K562 (cell line): ENCODE results near the gene ACADM. TPM values are rescaled to one million over a fixed set of nuclear protein-coding genes. Genes with fewer than 3 reads are reported as not detected.
A peak's percentile ranks its signal among the peaks of the same experiment; 100 is the strongest.

ENCODE experiments used
- ARHGAP35 ChIP-seq: fragments of 450-650 bp; IDR thresholded peaks from 2 replicates; pipeline ENCODE4 v1.6.1; 2018; ENCODE audit not compliant: partially characterized antibody
- ATF2 ChIP-seq: sonication (generic); formaldehyde crosslinking; IDR thresholded peaks from 2 replicates; pipeline ENCODE4 v1.8.1; 2022; ENCODE audit warnings: missing genetic modification reagents
- BRD9 ChIP-seq: fragments of 450-650 bp; IDR thresholded peaks from 2 replicates; pipeline ENCODE4 v1.6.1; 2018; ENCODE audit warnings: low read depth; ENCODE audit not compliant: partially characterized antibody
- BRF2 ChIP-seq: IDR thresholded peaks from 3 replicates; pipeline ENCODE4 v1.6.1; 2011; ENCODE audit warnings: borderline replicate concordance, mild to moderate bottlenecking; ENCODE audit not compliant: insufficient read length, insufficient read depth
- CBFA2T2 ChIP-seq: fragments of 450-650 bp; conservative IDR thresholded peaks from 2 replicates; pipeline ENCODE4 v1.6.1; 2017; ENCODE audit warnings: mild to moderate bottlenecking
- CBX8 ChIP-seq: fragments of 200-600 bp; sonication (generic); IDR thresholded peaks from 2 replicates; pipeline ENCODE4 v1.6.1; 2012; ENCODE audit warnings: borderline replicate concordance, mixed run types, low read depth, mild to moderate bottlenecking, moderate library complexity, mixed read lengths, low read length, control low read depth, inconsistent platforms; ENCODE audit not compliant: poor library complexity, severe bottlenecking; ENCODE audit errors: extremely low read depth
- DDX20 ChIP-seq: fragments of 450-650 bp; IDR thresholded peaks from 2 replicates; pipeline ENCODE4 v1.6.1; 2016; ENCODE audit warnings: missing genetic modification characterization, low read depth, mild to moderate bottlenecking, missing compliant biosample characterization, moderate library complexity
- E4F1 ChIP-seq: fragments of 250-450 bp; sonication (Bioruptor Pico); IDR thresholded peaks from 2 replicates; pipeline ENCODE4 v1.5.0; 2021; ENCODE audit warnings: mild to moderate bottlenecking, borderline replicate concordance
- EP400 ChIP-seq: fragments of 450-650 bp; IDR thresholded peaks from 2 replicates; pipeline ENCODE4 v1.6.1; 2017; ENCODE audit warnings: antibody characterized with exemption, mild to moderate bottlenecking, moderate library complexity
- ETV1 ChIP-seq: fragments of 450-650 bp; conservative IDR thresholded peaks from 2 replicates; pipeline ENCODE4 v1.6.1; 2016; ENCODE audit warnings: missing genetic modification characterization, control low read depth, low read depth, missing compliant biosample characterization
- FOXP1 ChIP-seq: sonication (generic); formaldehyde crosslinking; IDR thresholded peaks from 2 replicates; pipeline ENCODE4 v1.8.0; 2022; ENCODE audit warnings: mild to moderate bottlenecking, missing genetic modification reagents
- GABPA ChIP-seq: fragments of 200-800 bp; sonication (Bioruptor generic); conservative IDR thresholded peaks from 2 replicates; pipeline ENCODE4 v1.6.1; 2016; ENCODE audit warnings: low read depth, missing genetic modification characterization, missing compliant biosample characterization
- GATAD2A ChIP-seq: fragments of 450-650 bp; IDR thresholded peaks from 2 replicates; pipeline ENCODE4 v1.6.1; 2017
- HNRNPL ChIP-seq: fragments of 200-400 bp; formaldehyde crosslinking; IDR thresholded peaks from 2 replicates; pipeline ENCODE4 v1.6.1; 2017; ENCODE audit warnings: low read depth, mild to moderate bottlenecking, low read length
- ILF3 ChIP-seq: fragments of 450-650 bp; IDR thresholded peaks from 2 replicates; pipeline ENCODE4 v1.6.1; 2018; ENCODE audit warnings: antibody characterized with exemption, mild to moderate bottlenecking, moderate library complexity, borderline replicate concordance
- KLF6 ChIP-seq: fragments of 250-450 bp; sonication (Bioruptor Pico); IDR thresholded peaks from 2 replicates; pipeline ENCODE4 v1.4.0; 2020; ENCODE audit warnings: mild to moderate bottlenecking, moderate library complexity, borderline replicate concordance
- MEF2A ChIP-seq: IDR thresholded peaks from 2 replicates; pipeline ENCODE4 v1.6.1; 2011; ENCODE audit warnings: low read depth, mild to moderate bottlenecking, low read length, moderate library complexity; ENCODE audit not compliant: control insufficient read depth
- MTF1 ChIP-seq: fragments of 250-450 bp; sonication (Bioruptor Pico); IDR thresholded peaks from 2 replicates; pipeline ENCODE4 v1.9.0; 2021; ENCODE audit warnings: moderate library complexity, mild to moderate bottlenecking, inconsistent platforms, borderline replicate concordance
- RBFOX2 ChIP-seq: fragments of 200-400 bp; formaldehyde crosslinking; IDR thresholded peaks from 2 replicates; pipeline ENCODE4 v1.6.1; 2017; ENCODE audit warnings: low read depth, mild to moderate bottlenecking, low read length, moderate library complexity
- RBM22 ChIP-seq: fragments of 200-400 bp; formaldehyde crosslinking; IDR thresholded peaks from 2 replicates; pipeline ENCODE4 v1.6.1; 2018; ENCODE audit warnings: low read length, low read depth; ENCODE audit not compliant: poor library complexity, severe bottlenecking
- RBM39 ChIP-seq: fragments of 200-400 bp; formaldehyde crosslinking; optimal IDR thresholded peaks from 2 replicates; pipeline ENCODE3; 2018; ENCODE audit warnings: low read depth, low read length
- SIRT6 ChIP-seq: IDR thresholded peaks from one replicate; pipeline ENCODE4 v1.6.1; 2012; ENCODE audit warnings: low read depth, mild to moderate bottlenecking, control low read depth, inconsistent platforms, low read length, moderate library complexity
- TBP ChIP-seq: optimal IDR thresholded peaks from 2 replicates; pipeline ENCODE3; 2011; ENCODE audit warnings: low read depth, low read length, improper control_type of control experiment
- ZNF121 ChIP-seq: sonication (generic); formaldehyde crosslinking; conservative IDR thresholded peaks from 2 replicates; pipeline ENCODE4 v1.8.0; 2022; ENCODE audit warnings: missing genetic modification reagents
- ZNF764 ChIP-seq: fragments of 250-450 bp; sonication (Bioruptor Pico); IDR thresholded peaks from 2 replicates; pipeline ENCODE4 v1.4.0; 2020; ENCODE audit warnings: low read depth, mild to moderate bottlenecking, moderate library complexity
- ZZZ3 ChIP-seq: fragments of 450-650 bp; IDR thresholded peaks from 2 replicates; pipeline ENCODE4 v1.6.1; 2016; ENCODE audit warnings: antibody characterized with exemption, mild to moderate bottlenecking, moderate library complexity
- polyA plus RNA-seq, 8 experiments: library from polyadenylated mRNA; depleted of rRNA in 4 of 8; stranded (reverse) in 5 of 8; unstranded in 3 of 8; fragments of >200 nt; fragmentation: Nextera tagmentation in 2 of 8; fragmentation: Illumina TruSeq in 1 of 8; extraction: Ambion mirVana in 2 of 8; extraction: Trizol in 1 of 8; gene quantifications; 2 replicates each; pipeline versions ENCODE4 v1.2.1 to v1.2.3, GENCODE V29; 2011 to 2014; ENCODE audit warnings: inconsistent platforms in 1 of 8, missing spikeins in 1 of 8
- total RNA-seq, 7 experiments: library from RNA; depleted of rRNA in 6 of 7; stranded (reverse); fragments of >200 nt in 6 of 7; fragmentation: Illumina TruSeq in 2 of 7; extraction: Trizol in 2 of 7; gene quantifications; 2 replicates each; pipeline versions ENCODE4 v1.2.1 to v1.2.3, GENCODE V29; 2011 to 2021; ENCODE audit warnings: low replicate concordance in 1 of 7

ACADM gene
- total and polyA plus RNA-seq, 9 of the 15 experiments (the other 6 are each of a cell fraction or from before 2014, with no cell fraction given), result 82.5 to 156 (median 123) TPM

- no peak for TF ChIP-seq KLF6 (CRISPR knock-in tag)
- TF ChIP-seq HNRNPL, result no peak
- TF ChIP-seq CBX8, result no peak
- no peak for TF ChIP-seq ZNF121
- no peak for TF ChIP-seq MTF1 (CRISPR knock-in tag)
- TF ChIP-seq RBM39, result no peak
- no peak for TF ChIP-seq MEF2A
- TF ChIP-seq ILF3, result no peak
- no peak for TF ChIP-seq BRF2
- no peak for TF ChIP-seq ETV1
- no peak for TF ChIP-seq RBM22
- TF ChIP-seq EP400, result peak; percentile 68
- 0 out of 2 replicates have a peak, but pooled peaks have one; percentile 40 for TF ChIP-seq ZZZ3
- TF ChIP-seq RBFOX2, result no peak
- no peak for TF ChIP-seq ARHGAP35
- TF ChIP-seq ZNF764 (CRISPR knock-in tag), result no peak
- no peak for TF ChIP-seq GABPA
- TF ChIP-seq GATAD2A, result no peak
- TF ChIP-seq SIRT6, result no peak
- TF ChIP-seq TBP, result no peak
- TF ChIP-seq FOXP1 (CRISPR knock-in tag), result no peak
- no peak for TF ChIP-seq E4F1 (CRISPR knock-in tag)
- TF ChIP-seq ATF2 (CRISPR knock-in tag), result no peak
- TF ChIP-seq BRD9, result peak; percentile 60
- TF ChIP-seq DDX20 (tag), result no peak
- TF ChIP-seq CBFA2T2, result no peak
These were observed 47.1 kb upstream of the ACADM start (continued) for GRCh38 chr1:75677443-75677842.
